H1 (cell line): ENCODE data around the gene CANT1. TPM values are rescaled to one million over a fixed set of nuclear protein-coding genes. Genes with fewer than 3 reads are reported as not detected.

Source experiments
- CTCF ChIA-PET: fragments of 300-600 bp; sonication (Branson Sonifier 250); formaldehyde crosslinking; loops from one replicate; lab custom pipeline; 2021; ENCODE audit not compliant: partially characterized antibody; lab: Charles Lee
- POLR2A ChIA-PET: fragments of 300-600 bp; sonication (Branson Sonifier 250); formaldehyde crosslinking; loops from one replicate; lab custom pipeline; 2021; ENCODE audit warnings: inconsistent platforms; ENCODE audit not compliant: partially characterized antibody; lab: Charles Lee
- DNase-seq, 2 experiments: peaks; one replicate each; pipeline versions ENCODE4 v3.0.0 to v3.0.0-alpha.2; 2010 to 2022; ENCODE audit warnings: low spot score in 2 of 2, low read depth in 1 of 2, mixed read lengths in 1 of 2
- FAIRE-seq: peaks from 2 replicates; lab custom pipeline; 2011; peaks lifted over from hg19 to GRCh38; lab: Jason Lieb, UNC
- H2AFZ ChIP-seq: 2 replicates; pipeline ENCODE4 v1.8.1; 2012; ENCODE audit warnings: low read length, inconsistent platforms
- H2AK5ac ChIP-seq: 2 replicates; pipeline ENCODE4 v1.6.1; 2013; ENCODE audit warnings: low read depth, low read length
- H2BK120ac ChIP-seq: replicated peaks from 2 replicates; pipeline ENCODE3; 2013; ENCODE audit warnings: low read depth, low read length, inconsistent platforms
- H2BK12ac ChIP-seq: 2 replicates; pipeline ENCODE4 v1.6.1; 2013; ENCODE audit warnings: low read depth, low read length
- H2BK15ac ChIP-seq: 2 replicates; pipeline ENCODE4 v1.6.1; 2013; ENCODE audit warnings: low read length
- H2BK20ac ChIP-seq: 2 replicates; pipeline ENCODE4 v1.6.1; 2013; ENCODE audit warnings: low read length
- H2BK5ac ChIP-seq: 2 replicates; pipeline ENCODE4 v1.6.1; 2013; ENCODE audit warnings: low read depth, low read length
- H3K14ac ChIP-seq: 2 replicates; pipeline ENCODE4 v1.6.1; 2013; ENCODE audit warnings: inconsistent platforms; ENCODE audit not compliant: insufficient read length
- H3K18ac ChIP-seq: 2 replicates; pipeline ENCODE4 v1.6.1; 2013; ENCODE audit warnings: low read length; ENCODE audit errors: extremely low read depth
- H3K23ac ChIP-seq: 2 replicates; pipeline ENCODE4 v1.6.1; 2013; ENCODE audit warnings: inconsistent platforms; ENCODE audit not compliant: insufficient read length
- H3K23me2 ChIP-seq: 2 replicates; pipeline ENCODE4 v1.6.1; 2013; ENCODE audit warnings: low read depth, low read length
- H3K27ac ChIP-seq: 2 replicates; pipeline ENCODE4 v1.6.1; 2011; ENCODE audit warnings: low read depth, low read length, inconsistent platforms
- H3K27me3 ChIP-seq, 4 experiments: replicated peaks in 1 of 4; 1 replicate in 1 of 4; 2 replicates in 3 of 4; pipeline versions ENCODE4 v1.6.1 to v1.8.1; 2011 to 2013; ENCODE audit warnings: low read length in 3 of 4, mild to moderate bottlenecking in 3 of 4, inconsistent platforms in 2 of 4, mixed read lengths in 2 of 4, moderate library complexity in 1 of 4; ENCODE audit not compliant: control insufficient read depth in 3 of 4, insufficient read depth in 3 of 4; ENCODE audit errors: extremely low read depth in 1 of 4
- H3K36me3 ChIP-seq, 4 experiments: 2 replicates each; pipeline versions ENCODE4 v1.6.1 to v1.8.1; 2011 to 2013; ENCODE audit warnings: mild to moderate bottlenecking in 4 of 4, low read length in 3 of 4, moderate library complexity in 2 of 4, control low read depth in 1 of 4, inconsistent platforms in 1 of 4; ENCODE audit not compliant: insufficient read depth in 4 of 4, control insufficient read depth in 2 of 4
- H3K4ac ChIP-seq: replicated peaks from 2 replicates; pipeline ENCODE3; 2013; ENCODE audit warnings: low read length, low read depth, mixed read lengths, inconsistent platforms; ENCODE audit not compliant: insufficient read length
- H3K4me1 ChIP-seq, 4 experiments: replicated peaks in 1 of 4; 1 replicate in 1 of 4; 2 replicates in 3 of 4; pipeline versions ENCODE4 v1.6.1 to v1.8.1; 2011 to 2013; ENCODE audit warnings: low read length in 3 of 4, inconsistent platforms in 2 of 4, mixed read lengths in 1 of 4; ENCODE audit not compliant: insufficient read depth in 4 of 4, control insufficient read depth in 3 of 4
- H3K4me2 ChIP-seq, 2 experiments: 2 replicates each; pipeline versions ENCODE4 v1.6.1 to v1.8.1; 2011 to 2013; ENCODE audit warnings: low read depth in 2 of 2, low read length in 2 of 2, control low read depth in 1 of 2, inconsistent platforms in 1 of 2, mild to moderate bottlenecking in 1 of 2; ENCODE audit not compliant: insufficient read depth in 1 of 2
- H3K4me3 ChIP-seq, 4 experiments: fragments of 200-600, 300-600 bp in 1 of 4; sonication (generic), shearing (Covaris generic), sonication (Bioruptor Twin) in 1 of 4; 2 replicates each; pipeline versions ENCODE4 v1.5.1 to v1.8.1; 2011 to 2016; ENCODE audit warnings: low read length in 4 of 4, low read depth in 3 of 4, control low read depth in 2 of 4, inconsistent platforms in 2 of 4, mild to moderate bottlenecking in 2 of 4, mixed read lengths in 1 of 4, moderate library complexity in 1 of 4; ENCODE audit not compliant: insufficient read depth in 2 of 4; ENCODE audit errors: extremely low read depth in 1 of 4
- H3K56ac ChIP-seq: replicated peaks from 2 replicates; pipeline ENCODE3; 2013; ENCODE audit warnings: low read depth, mild to moderate bottlenecking, mixed read lengths, low read length, inconsistent platforms; ENCODE audit not compliant: insufficient read length
- H3K79me1 ChIP-seq: 2 replicates; pipeline ENCODE4 v1.6.1; 2013; ENCODE audit warnings: low read depth, low read length, control low read depth
- H3K79me2 ChIP-seq, 2 experiments: 2 replicates each; pipeline versions ENCODE4 v1.6.1 to v1.8.1; 2012 to 2013; ENCODE audit warnings: low read length in 2 of 2, mild to moderate bottlenecking in 2 of 2, inconsistent platforms in 1 of 2; ENCODE audit not compliant: insufficient read depth in 2 of 2, control insufficient read depth in 1 of 2
- H3K9ac ChIP-seq, 4 experiments: replicated peaks in 1 of 4; 1 replicate in 1 of 4; 2 replicates in 3 of 4; pipeline versions ENCODE4 v1.6.1 to v1.8.1; 2011 to 2013; ENCODE audit warnings: low read depth in 3 of 4, low read length in 3 of 4, control low read depth in 2 of 4, mild to moderate bottlenecking in 2 of 4, moderate library complexity in 2 of 4, inconsistent platforms in 1 of 4; ENCODE audit errors: extremely low read depth in 1 of 4
- H3K9me3 ChIP-seq, 2 experiments: 2 replicates each; pipeline versions ENCODE4 v1.6.1 to v1.8.1; 2012 to 2013; ENCODE audit warnings: mild to moderate bottlenecking in 2 of 2, moderate library complexity in 2 of 2, control low read depth in 1 of 2, inconsistent platforms in 1 of 2, low read depth in 1 of 2, low read length in 1 of 2, mixed read lengths in 1 of 2; ENCODE audit not compliant: insufficient read depth in 2 of 2
- H4K20me1 ChIP-seq, 2 experiments: replicated peaks in 1 of 2; 2 replicates each; pipeline versions ENCODE3 to v1.8.1; 2011 to 2013; ENCODE audit warnings: inconsistent platforms in 2 of 2, low read length in 2 of 2, mild to moderate bottlenecking in 1 of 2; ENCODE audit not compliant: insufficient read depth in 2 of 2, control insufficient read depth in 1 of 2
- H4K5ac ChIP-seq: 2 replicates; pipeline ENCODE4 v1.6.1; 2013; ENCODE audit warnings: low read length, low read depth, mixed read lengths, inconsistent platforms; ENCODE audit not compliant: insufficient read length
- H4K8ac ChIP-seq: 2 replicates; pipeline ENCODE4 v1.8.0; 2013; ENCODE audit warnings: mild to moderate bottlenecking, moderate library complexity, low read length, inconsistent platforms; ENCODE audit not compliant: insufficient read depth; ENCODE audit errors: extremely low read depth
- H4K91ac ChIP-seq: replicated peaks from 2 replicates; pipeline ENCODE3; 2013; ENCODE audit warnings: low read length, mixed read lengths, inconsistent platforms; ENCODE audit not compliant: insufficient read length
- JUND ChIP-seq: IDR thresholded peaks from 2 replicates; pipeline ENCODE4 v1.6.1; 2011; ENCODE audit warnings: mild to moderate bottlenecking, improper control_type of control experiment, low read length
- WGBS, 2 experiments: shearing (Covaris generic) in 1 of 2; methylation state at CpG; one replicate each; pipeline versions ENCODE4 v1.1.6 to v1.1.7; 2013 to 2015; ENCODE audit warnings: low lambda C conversion rate in 2 of 2, mixed read lengths in 2 of 2, inconsistent platforms in 1 of 2, low coverage in 1 of 2, missing lambda C conversion rate in 1 of 2; ENCODE audit not compliant: insufficient replicate concordance in 2 of 2, insufficient coverage in 1 of 2, insufficient read length in 1 of 2; ENCODE audit errors: extremely low coverage in 1 of 2, missing lambda C conversion rate in 1 of 2; 5-methylcytosine and 5-hydroxymethylcytosine counted together
- polyA plus RNA-seq, 7 experiments: library from polyadenylated mRNA; depleted of rRNA in 3 of 7; stranded (reverse) in 5 of 7; unstranded in 2 of 7; fragments of >200 nt in 5 of 7; fragments of 200-250 nt in 2 of 7; gene quantifications; 1 replicate in 5 of 7; 2 replicates in 1 of 7; 4 replicates in 1 of 7; pipeline versions ENCODE4 v1.2.1 to v1.2.3, GENCODE V29; 2011 to 2013; ENCODE audit warnings: missing spikeins in 2 of 7, mixed read lengths in 2 of 7
- total RNA-seq: library from RNA; stranded (reverse); fragmentation: NEBNext Ultra II Directional; extraction: Animal tissue kit (Norgen Biotek cat#: 25700); gene quantifications from 2 replicates; pipeline ENCODE4 v1.2.1, GENCODE V29; 2021
- TF ChIP-seq, protein P1 (sequence below): IDR thresholded peaks from 2 replicates; pipeline ENCODE4 v1.6.1; 2012; ENCODE audit warnings: inconsistent platforms
- TF ChIP-seq, protein P2 (sequence below): IDR thresholded peaks from 2 replicates; pipeline ENCODE4 v1.6.1; 2011; ENCODE audit warnings: low read length, improper control_type of control experiment

Gene CANT1
- total and polyA plus RNA-seq, 2 of the 8 experiments (the other 6 are each of a cell fraction or from before 2014, with no cell fraction given): 23.0 to 32.6 TPM

DNA sequence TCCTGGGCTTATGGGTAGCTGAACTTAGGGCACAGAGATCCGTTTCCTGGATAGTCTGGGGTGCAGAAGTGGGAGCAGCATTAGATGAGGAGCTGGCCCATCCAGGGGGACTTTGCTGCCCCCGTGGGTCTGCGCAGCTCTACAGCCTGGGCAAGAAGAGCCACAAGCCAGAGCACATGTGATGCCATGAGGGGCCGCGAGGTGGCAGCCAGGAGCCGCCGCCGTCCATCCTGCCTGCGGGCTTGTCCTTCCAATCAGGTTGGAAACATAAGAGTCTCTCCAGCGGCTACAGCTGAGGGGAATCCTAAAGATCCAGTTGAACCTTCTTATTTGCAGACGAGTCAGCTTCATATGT lies 36.3 kb upstream of the CANT1 start:
- Histone ChIP-seq H2AK5ac (no peak overlapping the region), H2BK12ac (no peak overlapping the region), H4K5ac (no peak overlapping the region), H3K27me3 (peaks cover 0 to 2% (median 0%) of the 10 kb centered on the region in 4 experiments; a peak in 4 of 7 replicates), H2BK20ac (no peak overlapping the region), H2BK120ac (no peak overlapping the region), H3K23ac (no peak overlapping the region), H3K4me2 (no peak overlapping the region), H3K18ac (no peak overlapping the region), H4K8ac (no peak overlapping the region), H4K91ac (no peak overlapping the region), H3K56ac (no peak overlapping the region), H2BK5ac (no peak overlapping the region), H3K4me1 (no peaks in the 10 kb centered on the region), H3K79me1 (peaks cover 8% of the 10 kb centered on the region), H3K9me3 (no peaks in the 10 kb centered on the region; a peak in 2 of 4 replicates), H2AFZ (peak overlapping the region; percentile 10; the same call in 1 of the 2 replicates), H3K4me3 (no peak overlapping the region), H3K79me2 (no peaks in the 10 kb centered on the region), H3K27ac (no peak overlapping the region), H3K36me3 (no peaks in the 10 kb centered on the region; a peak in 1 of 8 replicates), H4K20me1 (peaks cover 0 to 11% of the 10 kb centered on the region in 2 experiments), H2BK15ac (no peak overlapping the region), H3K14ac (no peak overlapping the region), H3K4ac (no peak overlapping the region), H3K9ac (no peak overlapping the region), H3K23me2 (peaks cover 4% of the 10 kb centered on the region; the same call in 1 of the 2 replicates)
- POLR2A ChIA-PET: interaction anchor here (0.5 kb wide), 1 partner anchor 1587 kb away, joined by 3 read pairs; no protein-coding TSS in a partner anchor
- CTCF ChIA-PET: interaction anchor here (0.6 to 4.7 kb wide), 54 partner anchors 8 to 540 kb away, joined by 3 to 63 read pairs (median 4); partner anchors contain the start of genes CEP295NL and LGALS3BP
- no peak for FAIRE-seq
- WGBS, 2 experiments: 18% methylated on average over 11 of the region's 11 CpGs; no CpG with 5 or more reads in 1 of the 2 experiments
- peak; percentile 41 to 91 for DNase-seq
- TF ChIP-seq, protein P1, sequence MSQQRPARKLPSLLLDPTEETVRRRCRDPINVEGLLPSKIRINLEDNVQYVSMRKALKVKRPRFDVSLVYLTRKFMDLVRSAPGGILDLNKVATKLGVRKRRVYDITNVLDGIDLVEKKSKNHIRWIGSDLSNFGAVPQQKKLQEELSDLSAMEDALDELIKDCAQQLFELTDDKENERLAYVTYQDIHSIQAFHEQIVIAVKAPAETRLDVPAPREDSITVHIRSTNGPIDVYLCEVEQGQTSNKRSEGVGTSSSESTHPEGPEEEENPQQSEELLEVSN: no peak
- TF ChIP-seq JUND: no peak
- TF ChIP-seq, protein P2, sequence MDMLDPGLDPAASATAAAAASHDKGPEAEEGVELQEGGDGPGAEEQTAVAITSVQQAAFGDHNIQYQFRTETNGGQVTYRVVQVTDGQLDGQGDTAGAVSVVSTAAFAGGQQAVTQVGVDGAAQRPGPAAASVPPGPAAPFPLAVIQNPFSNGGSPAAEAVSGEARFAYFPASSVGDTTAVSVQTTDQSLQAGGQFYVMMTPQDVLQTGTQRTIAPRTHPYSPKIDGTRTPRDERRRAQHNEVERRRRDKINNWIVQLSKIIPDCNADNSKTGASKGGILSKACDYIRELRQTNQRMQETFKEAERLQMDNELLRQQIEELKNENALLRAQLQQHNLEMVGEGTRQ: 0 out of 2 replicates have a peak, but pooled peaks have one; percentile 45
